ENCODE data around the gene ZDHHC22. TPM values are rescaled to one million over a fixed set of nuclear protein-coding genes. Genes with fewer than 3 reads are reported as not detected.

The ZDHHC22 gene
- total and polyA plus RNA-seq, 2 of the 13 experiments (the other 11 are each of a cell fraction or from before 2014, with no cell fraction given), result not detected

GRCh38 chr14:77157740-77158139, 16.1 kb upstream of the ZDHHC22 start:
- in situ Hi-C loops (cut with HindIII; ENCODE audit: extremely low pct_ligation_motif_present, low pct_unique_long_range_greater_than_20kb) (no loop called here), intact Hi-C loops (cut with micrococcal nuclease; ENCODE audit: unreplicated experiment) (loop anchor here (10.0 kb wide), 1 partner anchor 397 kb away; no protein-coding TSS in a partner anchor)
- CTCF ChIA-PET (ENCODE audit: low intra/inter-chr PET ratio, low total read pairs), result no interaction called here
- no peaks in the 10 kb centered on the region for H3K9me3 ChIP-seq (ENCODE audit: low read length)
- ATAC-seq (no peak), DNase-seq (ENCODE audit: low spot score) (no peak), FAIRE-seq (no peak)
- no peak overlapping the region; the same call in 1 of the 2 replicates for H3K4me2 ChIP-seq (ENCODE audit: low read depth, low read length)
- no peak overlapping the region for H3K9ac ChIP-seq (ENCODE audit: insufficient read depth, low read depth, low read length)
- no peak overlapping the region for H2AFZ ChIP-seq (ENCODE audit: low read length)
- no peaks in the 10 kb centered on the region for H3K36me3 ChIP-seq (replicated peaks in 1 of 2; ENCODE audit: control insufficient read depth in 1 of 2, insufficient read depth in 2 of 2, low read length in 2 of 2)
- 26% methylated on average over 8 of the region's 11 CpGs for WGBS (ENCODE audit: low lambda C conversion rate)
- no peaks in the 10 kb centered on the region for H4K20me1 ChIP-seq (ENCODE audit: insufficient read depth, low read length)
- BruUV-seq (replicated peaks), result no TSS peak
- peaks cover 0 to 23% of the 10 kb centered on the region in 2 experiments; a peak in 3 of 5 replicates for H3K27me3 ChIP-seq (ENCODE audit: control insufficient read depth in 1 of 2, insufficient read depth in 2 of 2, low read length in 2 of 2)
- TF ChIP-seq ZNF724P (CRISPR knock-in tag; IDR thresholded peaks at IDR 0.05; ENCODE audit: borderline replicate concordance), result no peak
- TF ChIP-seq ZFP37 (CRISPR knock-in tag; IDR thresholded peaks at IDR 0.05; ENCODE audit: borderline replicate concordance), result no peak
- no peak for TF ChIP-seq REL (CRISPR knock-in tag; conservative IDR thresholded peaks at IDR 0.05)
- no peak for TF ChIP-seq ZNF616 (CRISPR knock-in tag; IDR thresholded peaks at IDR 0.05; ENCODE audit: low read depth)
- H3K27ac ChIP-seq (ENCODE audit: extremely low read length, insufficient read depth, low read length), result no peak overlapping the region
- no peak overlapping the region for H3K4me3 ChIP-seq (replicated peaks in 1 of 3; ENCODE audit: insufficient read depth in 1 of 3, low read depth in 2 of 3, low read length in 3 of 3)
- no peaks in the 10 kb centered on the region for H3K79me2 ChIP-seq (ENCODE audit: insufficient read depth, low read length)
- POLR2A ChIA-PET, result no interaction called here
- H3K4me1 ChIP-seq (ENCODE audit: insufficient read depth, low read length), result no peaks in the 10 kb centered on the region

- DNase-seq (ENCODE audit: low spot score), result no peak
- 37% methylated on average over 2 of the region's 2 CpGs for WGBS (ENCODE audit: low lambda C conversion rate)
- Histone ChIP-seq H3K4me1 (ENCODE audit: insufficient read depth, low read length) (no peaks in the 10 kb centered on the region), H2AFZ (ENCODE audit: low read length) (no peak overlapping the region), H3K27me3 (ENCODE audit: control insufficient read depth in 1 of 2, insufficient read depth in 2 of 2, low read length in 2 of 2) (peaks cover 0 to 17% of the 10 kb centered on the region in 2 experiments; a peak in 3 of 5 replicates), H3K4me2 (ENCODE audit: low read depth, low read length) (no peak overlapping the region), H4K20me1 (ENCODE audit: insufficient read depth, low read length) (no peaks in the 10 kb centered on the region), H3K36me3 (replicated peaks in 1 of 2; ENCODE audit: control insufficient read depth in 1 of 2, insufficient read depth in 2 of 2, low read length in 2 of 2) (no peaks in the 10 kb centered on the region), H3K4me3 (replicated peaks in 1 of 3; ENCODE audit: insufficient read depth in 1 of 3, low read depth in 2 of 3, low read length in 3 of 3) (no peak overlapping the region), H3K79me2 (ENCODE audit: insufficient read depth, low read length) (no peaks in the 10 kb centered on the region), H3K9me3 (ENCODE audit: low read length) (no peaks in the 10 kb centered on the region), H3K27ac (ENCODE audit: extremely low read length, insufficient read depth, low read length) (no peak overlapping the region), H3K9ac (ENCODE audit: insufficient read depth, low read depth, low read length) (no peak overlapping the region)
- intact Hi-C loops (cut with micrococcal nuclease; ENCODE audit: unreplicated experiment) (loop anchor here (10.0 kb wide), 1 partner anchor 400 kb away; no protein-coding TSS in a partner anchor), in situ Hi-C loops (cut with HindIII; ENCODE audit: extremely low pct_ligation_motif_present, low pct_unique_long_range_greater_than_20kb) (no loop called here)
- ChIA-PET POLR2A (no interaction called here), CTCF (ENCODE audit: low intra/inter-chr PET ratio, low total read pairs) (no interaction called here)
- ATAC-seq, result no peak
- FAIRE-seq, result no peak
- no TSS peak for BruUV-seq (replicated peaks)
- no peak for TF ChIP-seq HNF4A (CRISPR knock-in tag; IDR thresholded peaks at IDR 0.05)
- no peak for TF ChIP-seq RFXANK (CRISPR knock-in tag; IDR thresholded peaks at IDR 0.05)
- TF ChIP-seq CBX5 (CRISPR knock-in tag; IDR thresholded peaks at IDR 0.05; ENCODE audit: borderline replicate concordance), result no peak
- no peak for TF ChIP-seq NR0B2 (CRISPR knock-in tag; IDR thresholded peaks at IDR 0.05)
- TF ChIP-seq, protein P1, sequence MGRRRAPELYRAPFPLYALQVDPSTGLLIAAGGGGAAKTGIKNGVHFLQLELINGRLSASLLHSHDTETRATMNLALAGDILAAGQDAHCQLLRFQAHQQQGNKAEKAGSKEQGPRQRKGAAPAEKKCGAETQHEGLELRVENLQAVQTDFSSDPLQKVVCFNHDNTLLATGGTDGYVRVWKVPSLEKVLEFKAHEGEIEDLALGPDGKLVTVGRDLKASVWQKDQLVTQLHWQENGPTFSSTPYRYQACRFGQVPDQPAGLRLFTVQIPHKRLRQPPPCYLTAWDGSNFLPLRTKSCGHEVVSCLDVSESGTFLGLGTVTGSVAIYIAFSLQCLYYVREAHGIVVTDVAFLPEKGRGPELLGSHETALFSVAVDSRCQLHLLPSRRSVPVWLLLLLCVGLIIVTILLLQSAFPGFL (CRISPR knock-in tag; IDR thresholded peaks at IDR 0.05), result no peak
- TF ChIP-seq BHLHE40 (IDR thresholded peaks at IDR 0.05; ENCODE audit: low read length), result no peak
- TF ChIP-seq, protein P2, sequence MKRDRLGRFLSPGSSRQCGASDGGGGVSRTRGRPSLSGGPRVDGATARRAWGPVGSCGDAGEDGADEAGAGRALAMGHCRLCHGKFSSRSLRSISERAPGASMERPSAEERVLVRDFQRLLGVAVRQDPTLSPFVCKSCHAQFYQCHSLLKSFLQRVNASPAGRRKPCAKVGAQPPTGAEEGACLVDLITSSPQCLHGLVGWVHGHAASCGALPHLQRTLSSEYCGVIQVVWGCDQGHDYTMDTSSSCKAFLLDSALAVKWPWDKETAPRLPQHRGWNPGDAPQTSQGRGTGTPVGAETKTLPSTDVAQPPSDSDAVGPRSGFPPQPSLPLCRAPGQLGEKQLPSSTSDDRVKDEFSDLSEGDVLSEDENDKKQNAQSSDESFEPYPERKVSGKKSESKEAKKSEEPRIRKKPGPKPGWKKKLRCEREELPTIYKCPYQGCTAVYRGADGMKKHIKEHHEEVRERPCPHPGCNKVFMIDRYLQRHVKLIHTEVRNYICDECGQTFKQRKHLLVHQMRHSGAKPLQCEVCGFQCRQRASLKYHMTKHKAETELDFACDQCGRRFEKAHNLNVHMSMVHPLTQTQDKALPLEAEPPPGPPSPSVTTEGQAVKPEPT (CRISPR knock-in tag; IDR thresholded peaks at IDR 0.05; ENCODE audit: low read depth), result no peak
- TF ChIP-seq ZNF20 (CRISPR knock-in tag; IDR thresholded peaks at IDR 0.05), result no peak
- no peak for TF ChIP-seq ZNF570 (CRISPR knock-in tag; IDR thresholded peaks at IDR 0.05; ENCODE audit: borderline replicate concordance)
- no peak for TF ChIP-seq HHEX (CRISPR knock-in tag; IDR thresholded peaks at IDR 0.05)
- no peak for TF ChIP-seq POLR2AphosphoS5 (IDR thresholded peaks at IDR 0.05; ENCODE audit: low read depth, low read length)
- TF ChIP-seq ZNF713 (CRISPR knock-in tag; IDR thresholded peaks at IDR 0.05), result no peak
Observed at GRCh38 chr14:77155083-77155482, 13.5 kb upstream of the ZDHHC22 start.

All from HepG2 (cell line).